ENCODE measurements around the gene DIPK2B.

DNA sequence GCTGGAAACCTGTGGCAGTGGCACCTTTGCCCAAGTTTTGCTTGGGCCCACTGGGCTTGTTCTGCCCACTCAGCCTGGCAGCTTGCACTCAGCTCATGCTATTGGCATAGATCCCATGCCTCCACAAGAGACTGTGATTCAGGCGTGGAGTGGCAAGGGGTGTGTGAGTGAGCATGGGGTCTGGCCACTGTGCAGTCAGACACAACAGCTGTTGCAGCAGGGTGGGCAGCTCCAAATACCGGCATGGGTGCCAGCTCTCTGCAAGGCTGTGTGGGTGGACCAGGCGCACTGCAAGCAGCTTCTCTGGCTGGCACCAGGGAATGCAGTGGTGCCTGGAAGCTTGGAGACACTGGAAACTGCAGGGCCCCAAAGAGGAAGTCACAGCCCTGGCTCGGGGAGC lies 27.4 kb upstream of the DIPK2B start:
- no peak for TF ChIP-seq TCF7 (IDR thresholded peaks at IDR 0.05; ENCODE audit: borderline replicate concordance)
- TF ChIP-seq MEF2A (IDR thresholded peaks at IDR 0.05; ENCODE audit: insufficient read depth, low read depth, low read length), result no peak
- TF ChIP-seq TARDBP (IDR thresholded peaks at IDR 0.05; ENCODE audit: borderline replicate concordance), result no peak
- no peak for TF ChIP-seq ZNF274 (IDR thresholded peaks at IDR 0.05; ENCODE audit: insufficient read depth, insufficient read length)
- TF ChIP-seq, protein P1, sequence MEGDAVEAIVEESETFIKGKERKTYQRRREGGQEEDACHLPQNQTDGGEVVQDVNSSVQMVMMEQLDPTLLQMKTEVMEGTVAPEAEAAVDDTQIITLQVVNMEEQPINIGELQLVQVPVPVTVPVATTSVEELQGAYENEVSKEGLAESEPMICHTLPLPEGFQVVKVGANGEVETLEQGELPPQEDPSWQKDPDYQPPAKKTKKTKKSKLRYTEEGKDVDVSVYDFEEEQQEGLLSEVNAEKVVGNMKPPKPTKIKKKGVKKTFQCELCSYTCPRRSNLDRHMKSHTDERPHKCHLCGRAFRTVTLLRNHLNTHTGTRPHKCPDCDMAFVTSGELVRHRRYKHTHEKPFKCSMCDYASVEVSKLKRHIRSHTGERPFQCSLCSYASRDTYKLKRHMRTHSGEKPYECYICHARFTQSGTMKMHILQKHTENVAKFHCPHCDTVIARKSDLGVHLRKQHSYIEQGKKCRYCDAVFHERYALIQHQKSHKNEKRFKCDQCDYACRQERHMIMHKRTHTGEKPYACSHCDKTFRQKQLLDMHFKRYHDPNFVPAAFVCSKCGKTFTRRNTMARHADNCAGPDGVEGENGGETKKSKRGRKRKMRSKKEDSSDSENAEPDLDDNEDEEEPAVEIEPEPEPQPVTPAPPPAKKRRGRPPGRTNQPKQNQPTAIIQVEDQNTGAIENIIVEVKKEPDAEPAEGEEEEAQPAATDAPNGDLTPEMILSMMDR (IDR thresholded peaks at IDR 0.05 in 2 of 3, conservative IDR thresholded peaks at IDR 0.05 in 1 of 3; ENCODE audit: control insufficient read depth in 2 of 3, extremely low read depth in 1 of 3, insufficient read depth in 1 of 3, low read depth in 3 of 3, low read length in 3 of 3), result no peak
- TF ChIP-seq STAT3 (IDR thresholded peaks at IDR 0.05; ENCODE audit: low read depth, low read length), result no peak
- TF ChIP-seq POLR2AphosphoS2 (IDR thresholded peaks at IDR 0.05; ENCODE audit: low read depth, low read length), result no peak
- TF ChIP-seq, protein P2, sequence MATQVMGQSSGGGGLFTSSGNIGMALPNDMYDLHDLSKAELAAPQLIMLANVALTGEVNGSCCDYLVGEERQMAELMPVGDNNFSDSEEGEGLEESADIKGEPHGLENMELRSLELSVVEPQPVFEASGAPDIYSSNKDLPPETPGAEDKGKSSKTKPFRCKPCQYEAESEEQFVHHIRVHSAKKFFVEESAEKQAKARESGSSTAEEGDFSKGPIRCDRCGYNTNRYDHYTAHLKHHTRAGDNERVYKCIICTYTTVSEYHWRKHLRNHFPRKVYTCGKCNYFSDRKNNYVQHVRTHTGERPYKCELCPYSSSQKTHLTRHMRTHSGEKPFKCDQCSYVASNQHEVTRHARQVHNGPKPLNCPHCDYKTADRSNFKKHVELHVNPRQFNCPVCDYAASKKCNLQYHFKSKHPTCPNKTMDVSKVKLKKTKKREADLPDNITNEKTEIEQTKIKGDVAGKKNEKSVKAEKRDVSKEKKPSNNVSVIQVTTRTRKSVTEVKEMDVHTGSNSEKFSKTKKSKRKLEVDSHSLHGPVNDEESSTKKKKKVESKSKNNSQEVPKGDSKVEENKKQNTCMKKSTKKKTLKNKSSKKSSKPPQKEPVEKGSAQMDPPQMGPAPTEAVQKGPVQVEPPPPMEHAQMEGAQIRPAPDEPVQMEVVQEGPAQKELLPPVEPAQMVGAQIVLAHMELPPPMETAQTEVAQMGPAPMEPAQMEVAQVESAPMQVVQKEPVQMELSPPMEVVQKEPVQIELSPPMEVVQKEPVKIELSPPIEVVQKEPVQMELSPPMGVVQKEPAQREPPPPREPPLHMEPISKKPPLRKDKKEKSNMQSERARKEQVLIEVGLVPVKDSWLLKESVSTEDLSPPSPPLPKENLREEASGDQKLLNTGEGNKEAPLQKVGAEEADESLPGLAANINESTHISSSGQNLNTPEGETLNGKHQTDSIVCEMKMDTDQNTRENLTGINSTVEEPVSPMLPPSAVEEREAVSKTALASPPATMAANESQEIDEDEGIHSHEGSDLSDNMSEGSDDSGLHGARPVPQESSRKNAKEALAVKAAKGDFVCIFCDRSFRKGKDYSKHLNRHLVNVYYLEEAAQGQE (IDR thresholded peaks at IDR 0.05; ENCODE audit: low read depth, low read length), result no peak
- no peak for TF ChIP-seq SIN3A (IDR thresholded peaks at IDR 0.05; ENCODE audit: low read depth, low read length)
- TF ChIP-seq BHLHE40 (IDR thresholded peaks at IDR 0.05; ENCODE audit: borderline replicate concordance in 1 of 2, low read depth in 2 of 2, low read length in 1 of 2), result no peak
- no peak for TF ChIP-seq JUNB (IDR thresholded peaks at IDR 0.05)
- TF ChIP-seq POLR2AphosphoS5 (IDR thresholded peaks at IDR 0.05; ENCODE audit: low read length), result no peak
- TF ChIP-seq, protein P3, sequence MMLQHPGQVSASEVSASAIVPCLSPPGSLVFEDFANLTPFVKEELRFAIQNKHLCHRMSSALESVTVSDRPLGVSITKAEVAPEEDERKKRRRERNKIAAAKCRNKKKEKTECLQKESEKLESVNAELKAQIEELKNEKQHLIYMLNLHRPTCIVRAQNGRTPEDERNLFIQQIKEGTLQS (IDR thresholded peaks at IDR 0.05; ENCODE audit: borderline replicate concordance, extremely low read depth, low read depth, low read length), result no peak
- TF ChIP-seq POLR2A (IDR thresholded peaks at IDR 0.05; ENCODE audit: low read depth, low read length), result no peak

Measured in GM12878 (cell line).